Uterus (tissue), 2 donors: ENCODE data around the gene IL13.

Experiments
- CTCF ChIP-seq, 4 experiments: fragments of 200-600 bp in 2 of 4; fragments of 450-650 bp in 2 of 4; sonication (generic) in 2 of 4; IDR thresholded peaks; one replicate each; pipeline ENCODE4 v1.5.1; 2016 to 2019; ENCODE audit warnings: antibody characterized with exemption in 4 of 4, mild to moderate bottlenecking in 2 of 4, moderate library complexity in 1 of 4
- POLR2A ChIP-seq, 2 donors: fragments of 450-650 bp; IDR thresholded peaks; one replicate each; pipeline ENCODE4 v1.6.1; 2016; ENCODE audit warnings: antibody characterized with exemption in 2 of 2, mild to moderate bottlenecking in 1 of 2, moderate library complexity in 1 of 2

GRCh38 chr5:132665574-132666080, 7.7 kb downstream of the IL13 start:
- TF ChIP-seq CTCF (IDR thresholded peaks at IDR 0.05) (no peak), POLR2A (IDR thresholded peaks at IDR 0.05) (no peak)
